GM18873 (cell line): ENCODE results near the gene KDM2A.
"Not testable (repeated sequence)": the region's sequence is repeated elsewhere in the genome, so short reads cannot be mapped to it uniquely, and the experiment has no call there.

Source experiments
- ATAC-seq: cut with Tn5 transposase; IDR thresholded peaks from one replicate; pipeline ENCODE4 v1.9.1; 2021; ENCODE audit warnings: mild to moderate bottlenecking, moderate library complexity, moderate number of reproducible peaks; ENCODE audit not compliant: unreplicated experiment, low FRiP score

KDM2A gene

GRCh38 chr11:67163006-67163405, 43.9 kb downstream of the KDM2A start:
- ATAC-seq, result no peak

GRCh38 chr11:67165623-67166022, 46.6 kb downstream of the KDM2A start:
- ATAC-seq, result no peak

- ATAC-seq, result no peak
Measured at GRCh38 chr11:67167091-67167490, 48.0 kb downstream of the KDM2A start.

- ATAC-seq, result no peak
Measured at GRCh38 chr11:67167719-67168118, 48.7 kb downstream of the KDM2A start.

GRCh38 chr11:67168911-67169310, 49.8 kb downstream of the KDM2A start:
- not testable (repeated sequence) for ATAC-seq

GRCh38 chr11:67174311-67174710, 55.2 kb downstream of the KDM2A start:
- no peak for ATAC-seq

- no peak for ATAC-seq
Measured at GRCh38 chr11:67177399-67178281, 58.6 kb downstream of the KDM2A start.

- no peak for ATAC-seq
Measured at GRCh38 chr11:67178421-67178820, 59.4 kb downstream of the KDM2A start.

- ATAC-seq, result no peak
Measured at GRCh38 chr11:67178878-67179277, 59.8 kb downstream of the KDM2A start.

- no peak for ATAC-seq
Measured at GRCh38 chr11:67179892-67180490, 60.9 kb downstream of the KDM2A start.

- no peak for ATAC-seq
Measured at GRCh38 chr11:67194096-67194495, 75.0 kb downstream of the KDM2A start.

- ATAC-seq, result no peak
Measured at GRCh38 chr11:67195971-67196456, 77.0 kb downstream of the KDM2A start.

- ATAC-seq, result no peak
Measured at GRCh38 chr11:67197606-67198005, 78.5 kb downstream of the KDM2A start.

- ATAC-seq, result not testable (repeated sequence)
Measured at GRCh38 chr11:67198781-67199180, 79.7 kb downstream of the KDM2A start.

- ATAC-seq, result no peak
Measured at GRCh38 chr11:67199751-67200150, 80.7 kb downstream of the KDM2A start.

GRCh38 chr11:67202028-67202427, 83.0 kb downstream of the KDM2A start:
- ATAC-seq, result no peak

GRCh38 chr11:67204822-67205221, 85.8 kb downstream of the KDM2A start:
- ATAC-seq, result no peak

- ATAC-seq, result not testable (repeated sequence)
Measured at GRCh38 chr11:67209222-67209621, 90.2 kb downstream of the KDM2A start.

GRCh38 chr11:67211656-67212436, 92.8 kb downstream of the KDM2A start:
- ATAC-seq, result no peak

GRCh38 chr11:67213178-67213621, 94.1 kb downstream of the KDM2A start:
- no peak for ATAC-seq

- no peak for ATAC-seq
Measured at GRCh38 chr11:67227726-67228125, 108.7 kb downstream of the KDM2A start.
